Motor neuron (in vitro differentiated cells): ENCODE measurements around the gene ARHGAP24. TPM values are rescaled to one million over a fixed set of nuclear protein-coding genes. Genes with fewer than 3 reads are reported as not detected.
A peak's percentile ranks its signal among the peaks of the same experiment; 100 is the strongest.
"Not testable (repeated sequence)": the region's sequence is repeated elsewhere in the genome, so short reads cannot be mapped to it uniquely, and the experiment has no call there.

ENCODE experiments used
- ATAC-seq, 8 experiments: fragments of 200-7000 bp; cut with Tn5 transposase; replicated peaks in 6 of 8; 2 replicates each; pipeline ENCODE4 v1.8.0; 2021; ENCODE audit warnings: mild to moderate bottlenecking in 8 of 8, moderate library complexity in 8 of 8
- H3K27ac ChIP-seq, 2 donors: fragments of 250-450 bp; sonication (Bioruptor Pico); 2 replicates each; pipeline ENCODE4 v1.9.0; 2021; ENCODE audit warnings: antibody characterized with exemption in 2 of 2, mild to moderate bottlenecking in 2 of 2, moderate library complexity in 1 of 2
- H3K4me1 ChIP-seq, 2 donors: fragments of 250-450 bp; sonication (Bioruptor Pico); replicated peaks in 1 of 2; 2 replicates each; pipeline ENCODE4 v1.6.1; 2021; ENCODE audit warnings: antibody characterized with exemption in 2 of 2, mild to moderate bottlenecking in 2 of 2, moderate library complexity in 1 of 2
- H3K4me3 ChIP-seq, 5 donors: fragments of 250-450 bp; sonication (Bioruptor Pico); 2 replicates each; pipeline ENCODE4 v1.9.0; 2021; ENCODE audit warnings: antibody characterized with exemption in 5 of 5, mild to moderate bottlenecking in 5 of 5, moderate library complexity in 4 of 5
- WGBS, 10 experiments: fragments of 450-650 bp; shearing (Covaris generic); methylation state at CpG; one replicate each; pipeline ENCODE4 v1.0.0; 2022; 5-methylcytosine and 5-hydroxymethylcytosine counted together
- in situ Hi-C, 9 experiments: fragments of 400-800 bp; cut with MboI; loops; one replicate each; pipeline ENCODE4 v1.15.0; 2021; ENCODE audit warnings: low sequenced_read_pairs in 9 of 9, low pct_unique_long_range_greater_than_20kb in 2 of 9; ENCODE audit not compliant: unreplicated experiment in 9 of 9
- total RNA-seq, 8 experiments: library from RNA; unstranded; fragments of 300-600 nt; gene quantifications; 2 replicates each; pipeline versions ENCODE4 v1.2.3 to v1.2.4, GENCODE V29; 2022

Gene ARHGAP24
- total RNA-seq, 8 experiments from 2014 or later, result 0.67 to 17.6 (median 2.5) TPM

DNA sequence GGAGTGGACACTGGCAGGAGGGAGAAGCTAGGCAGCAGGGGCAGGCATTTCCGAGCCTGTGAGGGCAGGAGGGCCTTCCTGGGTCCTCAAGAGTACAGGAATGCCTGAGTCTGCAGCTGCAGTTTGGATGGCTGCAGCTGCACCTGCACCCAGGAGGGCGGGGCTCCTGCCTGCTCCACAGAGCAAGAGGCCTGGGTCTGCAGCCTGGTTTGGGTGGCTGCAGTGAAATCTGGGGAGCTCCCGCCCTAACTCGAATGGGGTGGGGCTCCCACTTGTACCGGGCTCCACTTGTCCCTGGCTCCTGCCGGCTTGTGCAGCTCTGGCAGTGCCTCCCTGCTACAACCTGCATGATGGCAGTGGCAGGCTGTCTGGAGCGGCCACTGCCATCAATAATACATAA lies 436.0 kb downstream of the ARHGAP24 start:
- H3K4me3 ChIP-seq, result no peak overlapping the region
- H3K4me1 ChIP-seq, result no peaks in the 10 kb centered on the region
- in situ Hi-C loops, result no loop called here
- WGBS, 10 experiments, result 33 to 100% (median 100%) methylated on average over 1 to 4 of the region's 7 CpGs; no CpG with 5 or more reads in 2 of the 10 experiments
- no peak for ATAC-seq
- H3K27ac ChIP-seq, result no peak overlapping the region

DNA sequence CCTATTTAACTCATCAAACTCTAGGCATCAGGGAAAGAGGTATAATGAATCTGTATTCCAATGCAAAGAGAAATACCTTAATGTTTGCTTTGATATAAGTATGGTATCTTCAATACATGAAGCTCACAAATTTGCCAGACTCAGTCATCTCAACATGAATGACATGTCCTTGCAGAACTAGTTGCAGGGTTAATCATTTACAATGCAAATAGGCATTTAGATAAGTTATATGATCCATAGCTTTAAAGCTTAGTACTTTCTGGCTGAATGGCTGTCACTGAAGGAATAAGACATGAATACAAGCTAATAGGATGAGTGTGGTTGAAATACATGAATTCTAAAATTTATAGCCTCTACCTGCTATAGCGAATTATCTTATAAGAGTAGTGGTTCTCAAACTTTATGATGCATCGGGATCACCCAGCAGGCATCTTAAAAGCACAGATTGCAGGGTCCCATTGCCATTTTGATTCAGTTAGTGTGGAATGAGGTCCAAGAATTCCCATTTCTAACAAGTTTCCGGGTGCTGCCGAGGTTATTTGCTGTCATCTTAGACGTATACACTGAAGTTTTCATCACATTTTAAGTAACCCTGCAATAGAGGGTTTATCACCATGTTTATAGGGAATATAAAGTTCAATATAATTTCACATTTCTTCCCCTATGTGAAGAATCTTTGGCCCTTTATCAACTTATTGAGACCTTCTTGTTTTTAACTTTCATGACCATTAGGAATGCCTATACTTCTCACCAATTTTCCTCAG lies 439.2 kb downstream of the ARHGAP24 start:
- no peak for ATAC-seq
- H3K4me3 ChIP-seq, result no peak overlapping the region
- WGBS, 10 experiments, result 90 to 100% (median 95%) methylated on average over 2 to 5 of the region's 5 CpGs
- no peaks in the 10 kb centered on the region for H3K4me1 ChIP-seq
- H3K27ac ChIP-seq, result no peak overlapping the region
- in situ Hi-C loops, result no loop called here

DNA sequence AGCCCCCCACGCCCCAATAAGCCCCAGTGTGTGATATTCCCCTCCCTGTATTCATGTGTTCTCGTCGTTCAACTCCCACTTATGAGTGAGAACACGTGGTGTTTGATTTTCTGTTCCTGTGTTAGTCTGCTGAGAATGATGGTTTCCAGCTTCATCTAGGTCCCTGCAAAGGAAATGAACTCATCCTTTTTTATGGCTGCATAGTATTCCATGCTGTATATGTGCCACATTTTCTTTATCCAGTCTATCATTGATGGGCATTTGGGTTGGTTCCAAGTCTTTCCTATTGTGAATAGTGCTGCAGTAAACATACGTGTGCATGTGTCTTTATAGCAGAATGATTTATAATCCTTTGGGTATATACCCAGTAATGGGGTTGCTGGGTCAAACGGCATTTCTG lies 440.6 kb downstream of the ARHGAP24 start:
- H3K4me3 ChIP-seq, H3K4me1 ChIP-seq, H3K27ac ChIP-seq, ATAC-seq, in situ Hi-C loops: not testable (repeated sequence)
- 0 to 100% (median 93%) methylated on average over 1 to 5 of the region's 6 CpGs; no CpG with 5 or more reads in 2 of the 10 experiments for WGBS, 10 experiments

DNA sequence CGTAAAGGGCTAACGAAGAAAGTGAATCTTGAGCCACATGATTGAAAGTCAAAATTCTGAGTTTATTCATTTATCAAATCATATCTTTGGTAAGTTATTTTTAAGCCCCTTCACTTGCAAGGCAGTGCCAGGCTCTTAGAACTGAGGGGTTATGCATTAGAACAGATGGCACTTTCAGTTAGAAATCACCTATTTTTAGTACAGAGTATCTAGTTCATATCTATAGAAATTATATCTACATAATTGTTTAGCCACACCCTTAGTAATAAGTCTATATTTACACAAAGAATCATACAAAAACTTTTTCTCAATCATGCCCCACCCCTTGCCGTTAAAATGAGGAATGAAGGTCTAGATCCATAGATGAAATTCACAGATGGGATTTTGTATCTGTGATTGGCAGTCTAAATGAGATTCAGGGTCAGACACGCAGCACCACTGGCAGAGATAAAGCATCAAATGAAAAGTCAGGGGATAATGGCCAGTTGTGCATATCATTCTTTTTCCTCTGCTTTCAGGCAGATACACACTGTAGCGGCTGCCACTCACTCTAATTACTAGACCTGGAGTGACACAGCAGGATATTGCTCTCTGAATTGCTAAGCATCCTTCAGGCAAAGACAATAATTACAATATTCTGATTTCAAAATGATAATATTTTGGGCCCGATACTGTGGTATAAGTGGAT lies 444.4 kb downstream of the ARHGAP24 start:
- 50 to 96% (median 81%) methylated on average over 1 to 5 of the region's 6 CpGs for WGBS, 10 experiments
- in situ Hi-C loops, result no loop called here
- H3K27ac ChIP-seq, result no peak overlapping the region
- peak in 7 of 8 experiments; percentile 31 to 66 (median 49) for ATAC-seq
- H3K4me1 ChIP-seq, result no peaks in the 10 kb centered on the region
- no peak overlapping the region for H3K4me3 ChIP-seq

DNA sequence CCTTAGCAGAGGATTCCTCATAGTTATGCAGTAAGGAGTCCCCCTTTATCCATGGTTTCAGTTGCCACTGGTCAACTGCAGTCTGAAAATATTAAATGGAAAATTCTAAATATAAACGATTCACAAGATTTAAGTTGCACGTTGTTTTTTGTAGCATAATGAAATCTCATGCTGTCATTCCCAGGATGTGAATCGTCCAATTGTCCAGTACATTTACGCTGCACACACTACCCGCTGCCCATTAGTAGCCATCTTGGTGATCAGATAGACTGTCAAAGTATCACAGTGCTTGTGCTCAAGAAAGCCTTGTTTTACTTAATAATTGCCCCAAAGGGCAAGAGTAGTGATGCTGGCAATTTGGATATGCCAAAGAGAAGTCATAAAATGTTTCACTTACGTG lies 450.1 kb downstream of the ARHGAP24 start:
- 80 to 100% (median 94%) methylated on average over 2 to 6 of the region's 6 CpGs for WGBS, 10 experiments
- no peak for ATAC-seq
- in situ Hi-C loops, result no loop called here
- Histone ChIP-seq H3K27ac (no peak overlapping the region), H3K4me3 (no peak overlapping the region), H3K4me1 (peaks cover 5 to 7% of the 10 kb centered on the region in 2 donors)

DNA sequence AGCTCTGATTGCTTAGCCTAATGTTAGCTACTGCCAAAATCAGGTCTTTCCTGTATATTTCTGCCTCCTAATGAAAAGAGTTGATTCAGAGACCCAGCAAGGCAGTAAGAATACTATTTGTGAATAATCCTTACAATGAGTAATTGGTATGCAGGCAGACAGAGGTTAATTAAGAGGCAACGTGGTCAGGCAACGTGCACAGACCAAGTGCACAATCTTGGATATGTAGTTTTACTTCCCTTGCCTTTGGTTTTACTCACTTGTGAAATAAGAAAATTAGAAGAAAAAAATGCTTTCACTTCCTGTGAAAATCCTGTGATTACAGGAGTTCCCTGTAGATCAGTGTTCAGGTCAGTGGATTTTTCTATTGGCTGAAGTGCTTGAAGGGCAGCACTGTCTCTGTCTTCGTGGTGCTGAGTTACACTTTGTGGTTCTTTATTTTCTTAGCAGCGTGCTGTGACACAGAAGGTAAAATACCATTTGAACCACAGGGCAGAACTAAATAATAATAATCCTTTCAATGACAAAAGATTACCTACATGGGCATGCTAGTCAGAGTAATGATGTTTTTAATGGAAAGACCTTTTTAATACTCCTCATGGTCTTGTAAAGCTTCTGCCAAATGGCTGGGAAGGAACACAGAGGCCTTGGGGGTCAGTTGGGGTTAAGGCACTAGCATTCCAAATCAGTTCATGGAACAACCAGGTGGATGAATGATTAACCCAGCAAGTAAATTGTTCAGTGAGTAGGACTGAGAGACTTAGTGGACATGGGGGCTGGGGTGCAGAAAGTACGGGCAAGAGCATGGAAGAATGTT lies 454.0 kb downstream of the ARHGAP24 start:
- 0 to 67% (median 35%) methylated on average over 1 to 5 of the region's 5 CpGs; no CpG with 5 or more reads in 2 of the 10 experiments for WGBS, 10 experiments

DNA sequence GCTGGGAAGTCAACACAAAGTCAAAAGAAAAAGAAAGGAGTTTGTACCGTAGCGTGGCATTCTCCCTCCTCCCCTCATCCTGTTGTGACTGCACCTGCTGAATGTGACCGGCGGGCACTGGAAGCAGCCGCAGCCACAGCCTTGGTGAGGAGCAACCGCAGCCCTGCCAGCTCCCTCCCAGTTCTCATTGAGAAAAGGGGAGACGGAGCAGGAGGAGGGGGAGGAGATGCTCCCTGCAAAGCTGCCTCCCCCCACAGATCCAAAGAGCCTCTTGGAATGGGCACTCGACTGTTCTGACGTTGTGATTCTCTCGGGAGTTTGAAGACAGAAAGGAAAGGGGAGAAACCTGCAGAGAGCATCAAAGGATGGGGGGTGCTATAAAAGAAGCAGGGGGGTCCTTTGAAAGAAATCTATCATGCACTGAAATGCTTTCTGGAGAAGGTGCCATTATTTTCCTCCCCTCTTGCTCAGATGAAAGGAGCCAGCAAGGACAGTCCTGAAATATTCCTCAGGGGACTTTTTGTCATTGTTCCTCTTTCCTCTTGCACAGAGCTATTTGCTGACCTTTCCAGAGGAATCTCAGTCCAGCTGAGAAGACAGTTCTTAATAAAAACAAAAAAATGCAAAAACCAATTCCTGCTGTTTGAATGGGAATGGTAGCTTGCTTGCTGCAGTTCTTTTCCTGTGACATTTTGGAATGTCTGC lies 455.2 kb downstream of the ARHGAP24 start:
- ATAC-seq, result peak in 6 of 8 experiments; percentile 71 to 79 (median 75)
- Histone ChIP-seq H3K27ac (no peak overlapping the region), H3K4me3 (peak overlapping the region in 4 of 5 donors; percentile 7 to 21 (median 10)), H3K4me1 (peaks cover 32 to 34% of the 10 kb centered on the region in 2 donors)
- 0 to 35% (median 2%) methylated on average over 2 to 8 of the region's 10 CpGs; no CpG with 5 or more reads in 4 of the 10 experiments for WGBS, 10 experiments
- in situ Hi-C loops, result no loop called here

More for the DNA sequence above, 454.0 kb downstream of the ARHGAP24 start:
- H3K4me3 ChIP-seq, result no peak overlapping the region
- in situ Hi-C loops, result no loop called here
- H3K4me1 ChIP-seq, result peaks cover 32 to 34% of the 10 kb centered on the region in 2 donors
- no peak overlapping the region for H3K27ac ChIP-seq
- ATAC-seq, result no peak

DNA sequence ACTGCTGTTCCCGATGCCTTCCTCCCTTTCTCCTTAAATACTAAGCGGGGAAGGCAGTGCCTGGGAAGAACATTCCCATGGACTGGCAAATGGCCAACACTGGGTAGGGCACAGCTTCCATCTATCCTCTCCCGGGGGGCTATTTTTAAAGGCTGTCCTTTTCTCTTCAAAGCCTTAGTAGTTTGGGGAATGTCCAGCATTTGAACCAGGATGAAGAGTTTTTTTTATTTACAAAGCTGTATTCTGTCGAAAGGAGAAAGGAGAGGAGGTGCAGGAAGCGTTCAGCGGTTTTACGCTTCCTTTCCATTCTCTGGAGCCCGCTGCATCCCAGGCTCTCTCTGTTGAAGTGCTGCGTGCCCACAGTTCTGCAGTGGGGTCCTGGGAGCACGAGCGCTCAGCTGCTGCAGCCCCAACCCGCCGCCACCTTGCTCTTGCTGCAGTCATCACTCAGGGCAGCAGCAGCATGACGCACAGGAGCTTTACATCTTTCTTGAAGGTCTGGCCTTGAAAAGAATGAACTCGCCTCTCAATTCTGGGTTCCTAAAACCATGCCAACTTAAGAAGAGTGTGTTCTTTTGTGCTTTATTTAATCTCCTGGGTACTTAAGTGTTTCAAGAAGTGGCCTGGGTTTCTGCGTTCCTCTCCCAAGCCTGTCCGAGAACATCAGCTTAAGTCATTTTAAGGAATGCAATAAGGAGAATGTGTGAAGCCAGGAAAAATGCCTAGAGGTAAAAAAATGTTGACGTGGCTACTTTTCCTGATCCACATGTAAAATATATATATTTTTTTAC lies 457.7 kb downstream of the ARHGAP24 start:
- ATAC-seq, result peak in 5 of 8 experiments; percentile 85 to 91 (median 90)
- no peak overlapping the region for H3K27ac ChIP-seq
- in situ Hi-C loops, result no loop called here
- peak overlapping the region in 3 of 5 donors; percentile 0 to 19 (median 11) for H3K4me3 ChIP-seq
- H3K4me1 ChIP-seq, result peaks cover 32 to 34% of the 10 kb centered on the region in 2 donors
- WGBS, 10 experiments, result 19 to 86% (median 39%) methylated on average over 3 to 16 of the region's 18 CpGs

DNA sequence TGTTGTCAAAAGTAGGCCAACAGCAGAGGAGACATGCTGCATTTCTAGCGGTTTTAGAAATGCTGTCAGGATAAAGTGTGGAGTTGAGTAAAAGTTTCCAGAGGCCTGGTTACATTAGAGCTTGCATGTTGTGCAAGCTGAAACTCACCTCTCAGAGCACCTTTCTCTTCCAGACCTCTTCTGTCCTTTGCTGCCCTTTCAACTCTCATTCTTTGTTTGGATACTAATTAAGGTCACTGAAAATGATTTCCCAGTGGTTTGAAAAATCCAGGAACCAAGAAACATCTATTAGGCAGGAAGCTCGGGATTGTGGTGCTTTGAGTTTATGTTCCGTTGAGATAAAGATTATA lies 458.3 kb downstream of the ARHGAP24 start:
- no peak overlapping the region for H3K4me3 ChIP-seq
- 77 to 100% (median 90%) methylated on average over 2 to 3 of the region's 3 CpGs; no CpG with 5 or more reads in 1 of the 10 experiments for WGBS, 10 experiments
- in situ Hi-C loops, result no loop called here
- ATAC-seq, result no peak
- no peak overlapping the region for H3K27ac ChIP-seq
- H3K4me1 ChIP-seq, result peaks cover 32 to 34% of the 10 kb centered on the region in 2 donors

DNA sequence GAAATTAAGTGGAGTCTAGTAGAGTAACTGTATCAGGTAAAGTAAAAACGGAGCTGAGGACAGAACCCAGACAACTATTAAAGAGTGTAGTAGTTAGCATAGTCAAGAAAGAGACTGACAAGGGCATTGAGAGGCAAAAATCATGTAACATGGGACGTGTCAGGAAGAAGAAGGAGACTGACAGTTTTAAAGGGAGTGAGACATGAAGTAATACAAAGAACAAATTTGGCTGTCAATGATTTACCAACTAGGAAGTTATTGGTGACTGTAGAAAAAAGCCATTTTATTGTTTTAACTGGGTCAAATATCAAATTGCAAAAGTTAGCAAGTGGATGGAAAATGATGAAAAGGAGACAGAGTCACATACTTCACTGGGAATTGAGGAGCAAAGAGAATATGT lies 462.6 kb downstream of the ARHGAP24 start:
- in situ Hi-C loops, result no loop called here
- peaks cover 8% of the 10 kb centered on the region in 2 donors for H3K4me1 ChIP-seq
- ATAC-seq, result no peak
- WGBS, 10 experiments, result 17 to 100% (median 63%) methylated on average over 1 to 2 of the region's 2 CpGs
- no peak overlapping the region for H3K4me3 ChIP-seq
- no peak overlapping the region for H3K27ac ChIP-seq

DNA sequence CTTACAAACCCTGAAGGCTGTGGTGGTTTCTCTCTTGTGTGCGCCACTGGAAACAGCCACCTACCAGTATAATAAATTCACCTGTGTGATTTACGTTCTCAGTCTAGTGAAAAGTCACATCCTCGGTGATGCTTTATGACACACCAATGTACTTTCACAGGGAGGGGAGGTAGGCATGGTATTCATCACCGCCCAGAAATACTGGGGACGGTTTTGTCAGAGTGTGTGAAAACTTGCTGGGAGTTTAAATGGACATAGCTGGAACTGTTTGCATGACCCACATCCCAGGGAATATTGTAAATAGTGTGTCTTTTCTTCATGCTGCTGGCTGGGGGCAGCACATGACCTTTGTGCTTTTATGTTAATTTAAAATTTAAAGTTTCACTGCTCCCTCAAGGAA lies 463.1 kb downstream of the ARHGAP24 start:
- H3K27ac ChIP-seq, result no peak overlapping the region
- peaks cover 2 to 3% of the 10 kb centered on the region in 2 donors for H3K4me1 ChIP-seq
- in situ Hi-C loops, result no loop called here
- ATAC-seq, result peak in 3 of 8 experiments; percentile 13 to 65 (median 40)
- no peak overlapping the region for H3K4me3 ChIP-seq
- 49 to 86% (median 81%) methylated on average over 1 to 5 of the region's 5 CpGs; no CpG with 5 or more reads in 2 of the 10 experiments for WGBS, 10 experiments

DNA sequence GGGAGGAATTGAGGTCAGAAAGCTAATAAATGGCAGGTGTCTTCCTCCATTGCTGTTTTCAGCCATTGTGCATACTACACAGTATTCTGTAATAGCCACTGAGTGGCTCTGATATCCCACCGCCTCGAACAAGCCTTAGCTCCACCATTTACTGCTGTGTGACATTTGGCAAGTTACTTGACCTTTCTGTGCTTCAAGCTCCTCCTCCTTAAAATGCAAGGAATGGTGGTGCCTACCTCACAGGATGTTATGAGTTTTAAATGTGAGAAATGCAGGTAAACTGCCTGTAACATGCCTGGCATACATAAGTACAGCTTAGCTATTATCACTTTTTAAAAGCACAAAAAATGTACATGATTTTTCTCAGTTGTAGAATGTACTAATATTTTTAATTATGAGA lies 464.0 kb downstream of the ARHGAP24 start:
- Histone ChIP-seq H3K4me3 (no peak overlapping the region), H3K27ac (no peak overlapping the region), H3K4me1 (no peaks in the 10 kb centered on the region)
- WGBS, 10 experiments, result 84 to 100% (median 100%) methylated on average over 2 of the region's 2 CpGs; no CpG with 5 or more reads in 5 of the 10 experiments
- no peak for ATAC-seq
- in situ Hi-C loops, result no loop called here
